ENCODE data around the gene FAM13B.
"Not testable (repeated sequence)": the region's sequence is repeated elsewhere in the genome, so short reads cannot be mapped to it uniquely, and the experiment has no call there.

GRCh38 chr5:138028262-138028970 lies 4.5 kb downstream of the FAM13B start:
- TF ChIP-seq CTCF (IDR thresholded peaks at IDR 0.05; ENCODE audit: borderline replicate concordance, extremely low read depth, low read length, poor library complexity, severe bottlenecking); EZH2 (IDR thresholded peaks at IDR 0.05; ENCODE audit: borderline replicate concordance, low read depth, low read length, severe bottlenecking): not testable (repeated sequence)

Measured in DND-41 (cell line).